A673 (cell line): ENCODE measurements around the gene C3orf20. TPM values are rescaled to one million over a fixed set of nuclear protein-coding genes. Genes with fewer than 3 reads are reported as not detected.
A peak's percentile ranks its signal among the peaks of the same experiment; 100 is the strongest.

Source experiments
- BruUV-seq: library from RNA; stranded (reverse); fragments of 400-500 nt; replicated peaks from 2 replicates; lab custom pipeline; 2021; lab: Mats Ljungman, UMichigan
- CTCF ChIA-PET: fragments of 300-600 bp; sonication (Branson Sonifier 250); formaldehyde crosslinking; loops from one replicate; lab custom pipeline; 2022; ENCODE audit warnings: antibody characterized with exemption; lab: Charles Lee
- POLR2A ChIA-PET: fragments of 300-600 bp; sonication (Branson Sonifier 250); formaldehyde crosslinking; loops from one replicate; lab custom pipeline; 2022; ENCODE audit warnings: antibody characterized with exemption; ENCODE audit not compliant: low non-redundant PET; lab: Charles Lee
- DNase-seq: peaks from one replicate; pipeline ENCODE4 v3.0.0-alpha.2; 2015; ENCODE audit warnings: low spot score
- H3K27ac ChIP-seq: fragments of 200-600 bp; sonication (generic); 2 replicates; pipeline ENCODE4 v1.5.1; 2016; ENCODE audit warnings: mixed run types, low read depth, mild to moderate bottlenecking, mixed read lengths, antibody characterized with exemption, low read length; ENCODE audit not compliant: poor library complexity, severe bottlenecking
- H3K27me3 ChIP-seq: fragments of 200-600 bp; sonication (generic); replicated peaks from 2 replicates; pipeline ENCODE4 v1.6.1; 2017; ENCODE audit warnings: mixed run types, low read depth, mild to moderate bottlenecking, mixed read lengths, antibody characterized with exemption, low read length; ENCODE audit not compliant: insufficient read depth, poor library complexity
- H3K36me3 ChIP-seq: fragments of 200-600 bp; sonication (generic); 2 replicates; pipeline ENCODE4 v1.6.1; 2016; ENCODE audit warnings: mixed run types, mild to moderate bottlenecking, mixed read lengths, antibody characterized with exemption, low read length; ENCODE audit not compliant: insufficient read depth, poor library complexity, severe bottlenecking
- H3K4me1 ChIP-seq: fragments of 200-600 bp; sonication (generic); 2 replicates; pipeline ENCODE4 v1.6.1; 2017; ENCODE audit warnings: mixed run types, mild to moderate bottlenecking, mixed read lengths, antibody characterized with exemption, low read length; ENCODE audit not compliant: insufficient read depth, poor library complexity, severe bottlenecking
- H3K4me3 ChIP-seq: fragments of 200-600 bp; sonication (generic); 2 replicates; pipeline ENCODE4 v1.5.1; 2016; ENCODE audit warnings: low read depth, mixed run types, mild to moderate bottlenecking, mixed read lengths, low read length; ENCODE audit not compliant: poor library complexity, severe bottlenecking
- H3K9me3 ChIP-seq: fragments of 200-600 bp; sonication (generic); 2 replicates; pipeline ENCODE4 v1.6.1; 2016; ENCODE audit warnings: mixed run types, low read depth, mild to moderate bottlenecking, mixed read lengths, antibody characterized with exemption, low read length; ENCODE audit not compliant: poor library complexity, severe bottlenecking
- CTCF ChIP-seq: fragments of 300-800, 200-600 bp; sonication (generic); conservative IDR thresholded peaks from 2 replicates; pipeline ENCODE4 v1.5.1; 2017; ENCODE audit warnings: low read depth, mild to moderate bottlenecking, antibody characterized with exemption, low read length, moderate library complexity, mixed read lengths
- EZH2 ChIP-seq: fragments of 200-600 bp; sonication (generic); IDR thresholded peaks from 2 replicates; pipeline ENCODE4 v1.6.1; 2017; ENCODE audit warnings: borderline replicate concordance, low read depth, mild to moderate bottlenecking, mixed read lengths, antibody characterized with exemption, low read length; ENCODE audit not compliant: poor library complexity, severe bottlenecking
- intact Hi-C: fragments of 100-400 bp; cut with micrococcal nuclease; formaldehyde crosslinking; loops from one replicate; pipeline ENCODE4 v1.10.0; 2022; ENCODE audit not compliant: unreplicated experiment
- total RNA-seq: library from RNA; stranded (reverse); gene quantifications from 2 replicates; pipeline ENCODE4 v1.2.3, GENCODE V29; 2021

The C3orf20 gene
- total RNA-seq, 1 experiment from 2014 or later: 0.17 TPM

- ChIA-PET CTCF (interaction anchor here (0.5 to 1.3 kb wide), 7 partner anchors 74 to 165 kb away, joined by 3 to 5 read pairs (median 3); partner anchors contain the start of gene CCDC174), POLR2A (interaction anchor here (0.6 kb wide), 1 partner anchor 1787 kb away, joined by 3 read pairs; no protein-coding TSS in a partner anchor)
- intact Hi-C loops: loop anchor here (5.0 kb wide), 1 partner anchor 149 kb away; no protein-coding TSS in a partner anchor
Observed at GRCh38 chr3:14780927-14781507, 106.1 kb downstream of the C3orf20 start.

GRCh38 chr3:14783480-14784086 lies 108.6 kb downstream of the C3orf20 start:
- intact Hi-C loops: loop anchor here (5.0 kb wide), 1 partner anchor 151 kb away; no protein-coding TSS in a partner anchor
- Histone ChIP-seq H3K9me3 (peaks cover 6% of the 10 kb centered on the region), H3K27me3 (peaks cover 5% of the 10 kb centered on the region), H3K36me3 (no peaks in the 10 kb centered on the region), H3K27ac (no peak overlapping the region), H3K4me1 (no peaks in the 10 kb centered on the region), H3K4me3 (no peak overlapping the region)
- no peak for DNase-seq
- ChIA-PET CTCF (no interaction called here), POLR2A (no interaction called here)
- TF ChIP-seq CTCF: no peak
- no peak for TF ChIP-seq EZH2
- no TSS peak for BruUV-seq

More at GRCh38 chr3:14780927-14781507, 106.1 kb downstream of the C3orf20 start:
- DNase-seq: peak; percentile 46
- Histone ChIP-seq H3K4me1 (no peaks in the 10 kb centered on the region), H3K27me3 (peaks cover 5% of the 10 kb centered on the region), H3K36me3 (no peaks in the 10 kb centered on the region), H3K4me3 (no peak overlapping the region), H3K27ac (no peak overlapping the region), H3K9me3 (peaks cover 6% of the 10 kb centered on the region)
- no TSS peak for BruUV-seq
- TF ChIP-seq CTCF (peak; percentile 65), EZH2 (no peak)

- CTCF ChIA-PET: no interaction called here
- H3K36me3 ChIP-seq: no peaks in the 10 kb centered on the region
- H3K27ac ChIP-seq: no peak overlapping the region
- no peaks in the 10 kb centered on the region for H3K4me1 ChIP-seq
- POLR2A ChIA-PET: no interaction called here
- intact Hi-C loops: loop anchor here (5.0 kb wide), 1 partner anchor 152 kb away; no protein-coding TSS in a partner anchor
- DNase-seq: peak; percentile 26
- H3K27me3 ChIP-seq: peaks cover 5% of the 10 kb centered on the region
- no peak overlapping the region for H3K4me3 ChIP-seq
- BruUV-seq: no TSS peak
- TF ChIP-seq CTCF (no peak), EZH2 (no peak)
- peaks cover 6% of the 10 kb centered on the region for H3K9me3 ChIP-seq
Observed at GRCh38 chr3:14784087-14784681, 109.2 kb downstream of the C3orf20 start.
